PC-9 (cell line): ENCODE data around the gene JOSD2.

Source experiments
- EZH2 ChIP-seq: fragments of 200-600 bp; sonication (generic); IDR thresholded peaks from 2 replicates; pipeline ENCODE4 v1.8.0; 2017; ENCODE audit warnings: antibody characterized with exemption, low read depth
- TF ChIP-seq, protein P1 (sequence below): fragments of 200-600 bp; sonication (generic); conservative IDR thresholded peaks from 2 replicates; pipeline ENCODE4 v1.6.1; 2017; ENCODE audit warnings: mixed run types, antibody characterized with exemption, mild to moderate bottlenecking, moderate library complexity

DNA sequence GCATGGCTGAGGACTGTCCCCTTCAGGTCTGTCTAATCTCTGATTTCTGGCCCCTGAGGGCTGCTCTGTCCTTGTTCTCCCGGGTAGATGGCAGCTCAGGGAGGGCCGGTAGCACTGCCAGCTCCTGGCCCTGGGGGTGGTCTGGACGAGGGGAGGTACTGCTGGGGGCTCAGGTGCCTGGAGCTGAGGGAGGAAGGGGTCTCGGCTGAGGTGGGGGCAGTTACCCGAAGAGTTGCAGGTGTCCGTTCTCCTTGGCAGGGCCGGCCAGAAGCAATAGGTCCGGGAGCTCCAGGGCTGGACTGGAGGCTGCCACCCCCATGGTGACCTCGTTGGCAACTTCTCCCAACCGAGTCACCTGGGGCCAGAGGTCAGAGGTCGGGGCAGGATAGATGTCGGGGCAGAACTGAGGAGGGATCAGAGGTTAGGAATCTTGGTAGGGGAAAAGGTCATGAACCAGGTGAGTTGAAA lies 35.9 kb downstream of the JOSD2 start:
- TF ChIP-seq, protein P1, sequence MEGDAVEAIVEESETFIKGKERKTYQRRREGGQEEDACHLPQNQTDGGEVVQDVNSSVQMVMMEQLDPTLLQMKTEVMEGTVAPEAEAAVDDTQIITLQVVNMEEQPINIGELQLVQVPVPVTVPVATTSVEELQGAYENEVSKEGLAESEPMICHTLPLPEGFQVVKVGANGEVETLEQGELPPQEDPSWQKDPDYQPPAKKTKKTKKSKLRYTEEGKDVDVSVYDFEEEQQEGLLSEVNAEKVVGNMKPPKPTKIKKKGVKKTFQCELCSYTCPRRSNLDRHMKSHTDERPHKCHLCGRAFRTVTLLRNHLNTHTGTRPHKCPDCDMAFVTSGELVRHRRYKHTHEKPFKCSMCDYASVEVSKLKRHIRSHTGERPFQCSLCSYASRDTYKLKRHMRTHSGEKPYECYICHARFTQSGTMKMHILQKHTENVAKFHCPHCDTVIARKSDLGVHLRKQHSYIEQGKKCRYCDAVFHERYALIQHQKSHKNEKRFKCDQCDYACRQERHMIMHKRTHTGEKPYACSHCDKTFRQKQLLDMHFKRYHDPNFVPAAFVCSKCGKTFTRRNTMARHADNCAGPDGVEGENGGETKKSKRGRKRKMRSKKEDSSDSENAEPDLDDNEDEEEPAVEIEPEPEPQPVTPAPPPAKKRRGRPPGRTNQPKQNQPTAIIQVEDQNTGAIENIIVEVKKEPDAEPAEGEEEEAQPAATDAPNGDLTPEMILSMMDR: no peak
- no peak for TF ChIP-seq EZH2
